Muscle of arm (tissue), 12 donors: ENCODE data around the gene MAP2K6. TPM values are rescaled to one million over a fixed set of nuclear protein-coding genes. Genes with fewer than 3 reads are reported as not detected.

ENCODE experiments used
- polyA plus RNA-seq, 12 donors: library from polyadenylated mRNA; unstranded; fragments of 120-200 nt; gene quantifications; one replicate each; pipeline ENCODE4 v1.2.1, GENCODE V29; 2013; ENCODE audit not compliant: insufficient read length in 12 of 12

MAP2K6 gene
- polyA plus RNA-seq, 12 donors = 12.8 to 31.5 (median 21.3) TPM; not detected in 1

Other genes with a start within 250 kb of the MAP2K6 start
- 10 to 100 TPM in 6 of 12 donors, 1 to 10 TPM in 5, not detected in 1; 4.2 to 28.2 (median 12.8) TPM for gene ABCA10, start 185.9 kb upstream of the MAP2K6 start, polyA plus RNA-seq
- gene ABCA5, start 87.6 kb upstream of the MAP2K6 start, polyA plus RNA-seq = 10 to 100 TPM in 11 of 12 donors, not detected in 1; 12.6 to 34.9 (median 24.4) TPM